Measurements from ENCODE around the gene HAUS1.
"Not testable (repeated sequence)": the region's sequence is repeated elsewhere in the genome, so short reads cannot be mapped to it uniquely, and the experiment has no call there.

The HAUS1 gene

GRCh38 chr18:46110406-46110805 is 6.2 kb downstream of the HAUS1 start:
- FAIRE-seq (no peak), DNase-seq (ENCODE audit: insufficient read length, low spot score) (no peak)
- TF ChIP-seq POLR2A (IDR thresholded peaks at IDR 0.05; ENCODE audit: low read depth, low read length) (no peak), TAF1 (IDR thresholded peaks at IDR 0.05; ENCODE audit: low read depth, low read length) (no peak), POU2F2 (IDR thresholded peaks at IDR 0.05; ENCODE audit: low read depth, low read length) (no peak), PAX5 (IDR thresholded peaks at IDR 0.05; ENCODE audit: insufficient read depth, low read length, severe bottlenecking) (no peak), SPI1 (IDR thresholded peaks at IDR 0.05; ENCODE audit: low read depth, low read length) (no peak), POLR2AphosphoS5 (IDR thresholded peaks at IDR 0.05; ENCODE audit: low read depth, low read length) (no peak)

- TF ChIP-seq PAX5 (IDR thresholded peaks at IDR 0.05; ENCODE audit: insufficient read depth, low read length, severe bottlenecking), result no peak
- no peak for TF ChIP-seq TAF1 (IDR thresholded peaks at IDR 0.05; ENCODE audit: low read depth, low read length)
- TF ChIP-seq POU2F2 (IDR thresholded peaks at IDR 0.05; ENCODE audit: low read depth, low read length), result no peak
- no peak for TF ChIP-seq POLR2AphosphoS5 (IDR thresholded peaks at IDR 0.05; ENCODE audit: low read depth, low read length)
- no peak for TF ChIP-seq POLR2A (IDR thresholded peaks at IDR 0.05; ENCODE audit: low read depth, low read length)
- TF ChIP-seq SPI1 (IDR thresholded peaks at IDR 0.05; ENCODE audit: low read depth, low read length), result no peak
- FAIRE-seq (no peak), DNase-seq (ENCODE audit: insufficient read length, low spot score) (no peak)
These were observed 9.6 kb downstream of the HAUS1 start for GRCh38 chr18:46113751-46114150.

- FAIRE-seq; DNase-seq (ENCODE audit: insufficient read length, low spot score): not testable (repeated sequence)
These were observed 22.4 kb downstream of the HAUS1 start for GRCh38 chr18:46126625-46127024.

- FAIRE-seq (no peak), DNase-seq (ENCODE audit: insufficient read length, low spot score) (no peak)
- TF ChIP-seq POU2F2 (IDR thresholded peaks at IDR 0.05; ENCODE audit: low read depth, low read length), result no peak
- no peak for TF ChIP-seq SPI1 (IDR thresholded peaks at IDR 0.05; ENCODE audit: low read depth, low read length)
- no peak for TF ChIP-seq PAX5 (IDR thresholded peaks at IDR 0.05; ENCODE audit: insufficient read depth, low read length, severe bottlenecking)
- TF ChIP-seq POLR2AphosphoS5 (IDR thresholded peaks at IDR 0.05; ENCODE audit: low read depth, low read length), result no peak
- TF ChIP-seq POLR2A (IDR thresholded peaks at IDR 0.05; ENCODE audit: low read depth, low read length), result no peak
- TF ChIP-seq TAF1 (IDR thresholded peaks at IDR 0.05; ENCODE audit: low read depth, low read length), result no peak
These were observed 25.9 kb downstream of the HAUS1 start for GRCh38 chr18:46130061-46130460.

- not testable (repeated sequence) for DNase-seq (ENCODE audit: insufficient read length, low spot score); FAIRE-seq
These were observed 26.4 kb downstream of the HAUS1 start for GRCh38 chr18:46130549-46130948.

DNA sequence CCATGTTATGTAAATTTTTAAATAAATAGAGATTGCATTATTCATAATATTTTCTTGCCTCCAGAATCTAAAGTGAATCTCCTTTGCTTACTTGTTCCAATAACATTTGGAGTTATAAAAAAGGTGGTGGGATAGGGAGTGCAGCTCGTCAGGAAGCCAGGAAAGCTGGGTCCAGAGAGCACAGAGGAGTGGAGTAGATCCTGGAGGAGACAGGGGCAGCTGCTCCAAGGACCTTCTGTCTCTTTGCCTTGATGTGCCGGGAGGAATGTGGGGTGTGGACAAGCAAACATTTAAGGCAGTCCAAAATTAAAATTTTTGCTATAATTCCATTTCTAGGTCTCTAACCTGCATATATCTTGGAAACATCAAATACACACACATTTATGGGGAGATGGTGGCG is 29.3 kb downstream of the HAUS1 start:
- FAIRE-seq (no peak), DNase-seq (ENCODE audit: insufficient read length, low spot score) (no peak)
- TF ChIP-seq PAX5 (IDR thresholded peaks at IDR 0.05; ENCODE audit: insufficient read depth, low read length, severe bottlenecking), result no peak
- TF ChIP-seq POU2F2 (IDR thresholded peaks at IDR 0.05; ENCODE audit: low read depth, low read length), result no peak
- no peak for TF ChIP-seq SPI1 (IDR thresholded peaks at IDR 0.05; ENCODE audit: low read depth, low read length)
- TF ChIP-seq POLR2AphosphoS5 (IDR thresholded peaks at IDR 0.05; ENCODE audit: low read depth, low read length), result no peak
- no peak for TF ChIP-seq POLR2A (IDR thresholded peaks at IDR 0.05; ENCODE audit: low read depth, low read length)
- TF ChIP-seq TAF1 (IDR thresholded peaks at IDR 0.05; ENCODE audit: low read depth, low read length), result no peak

GRCh38 chr18:46134920-46135675 is 30.9 kb downstream of the HAUS1 start:
- TF ChIP-seq POU2F2 (IDR thresholded peaks at IDR 0.05; ENCODE audit: low read depth, low read length) (no peak), SPI1 (IDR thresholded peaks at IDR 0.05; ENCODE audit: low read depth, low read length) (no peak)
- FAIRE-seq, result no peak
- DNase-seq (ENCODE audit: insufficient read length, low spot score), result no peak

DNA sequence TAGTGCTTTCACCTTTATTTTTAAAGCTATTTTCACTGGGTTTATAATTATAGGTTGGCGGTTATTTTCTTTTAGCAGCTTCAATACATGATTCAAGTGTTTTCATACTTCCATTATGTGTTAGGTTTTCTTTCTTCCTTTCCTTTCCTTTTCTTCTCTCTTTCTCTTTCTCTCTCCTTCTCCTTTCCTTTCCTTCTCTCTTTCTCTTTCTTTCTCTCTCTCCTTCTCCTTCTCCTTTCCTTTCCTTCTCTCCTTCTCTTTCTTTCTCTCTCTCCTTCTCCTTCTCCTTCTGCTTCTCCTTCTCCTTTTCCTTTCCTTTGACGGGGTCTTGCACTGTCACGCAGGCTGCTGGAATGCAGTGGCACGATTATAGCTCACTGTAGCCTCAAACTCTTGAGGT is 36.0 kb downstream of the HAUS1 start:
- DNase-seq (ENCODE audit: insufficient read length, low spot score) (no peak), FAIRE-seq (no peak)
- TF ChIP-seq POLR2AphosphoS5 (IDR thresholded peaks at IDR 0.05; ENCODE audit: low read depth, low read length) (no peak), POU2F2 (IDR thresholded peaks at IDR 0.05; ENCODE audit: low read depth, low read length) (no peak), PAX5 (IDR thresholded peaks at IDR 0.05; ENCODE audit: insufficient read depth, low read length, severe bottlenecking) (no peak), POLR2A (IDR thresholded peaks at IDR 0.05; ENCODE audit: low read depth, low read length) (no peak), TAF1 (IDR thresholded peaks at IDR 0.05; ENCODE audit: low read depth, low read length) (no peak), SPI1 (IDR thresholded peaks at IDR 0.05; ENCODE audit: low read depth, low read length) (no peak)

DNA sequence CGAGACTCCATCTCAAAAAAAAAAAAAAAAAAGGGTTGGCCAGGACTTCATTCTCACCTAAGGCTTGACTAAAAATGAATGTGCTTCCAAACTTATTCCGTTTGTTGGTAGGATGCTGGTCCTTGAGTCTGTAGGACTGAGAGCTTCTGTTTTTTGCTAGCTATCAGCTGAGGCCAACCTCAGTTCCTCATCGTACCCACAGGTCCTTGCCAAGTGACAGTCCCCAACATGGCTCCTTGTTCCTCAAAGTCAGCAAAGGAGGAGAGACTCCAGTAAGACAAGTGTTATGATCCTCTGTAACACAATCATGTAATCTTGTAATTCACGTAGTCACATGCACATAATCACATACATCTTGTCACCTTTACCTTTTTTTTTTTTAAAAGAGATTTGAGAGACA is 37.0 kb downstream of the HAUS1 start:
- TF ChIP-seq POLR2A (IDR thresholded peaks at IDR 0.05; ENCODE audit: low read depth, low read length), result no peak
- no peak for TF ChIP-seq TAF1 (IDR thresholded peaks at IDR 0.05; ENCODE audit: low read depth, low read length)
- no peak for TF ChIP-seq PAX5 (IDR thresholded peaks at IDR 0.05; ENCODE audit: insufficient read depth, low read length, severe bottlenecking)
- TF ChIP-seq SPI1 (IDR thresholded peaks at IDR 0.05; ENCODE audit: low read depth, low read length), result no peak
- no peak for TF ChIP-seq POU2F2 (IDR thresholded peaks at IDR 0.05; ENCODE audit: low read depth, low read length)
- FAIRE-seq (no peak), DNase-seq (ENCODE audit: insufficient read length, low spot score) (no peak)

GRCh38 chr18:46148810-46149209 is 44.6 kb downstream of the HAUS1 start:
- FAIRE-seq (peak; percentile 80), DNase-seq (ENCODE audit: insufficient read length, low spot score) (no peak)
- no peak for TF ChIP-seq TAF1 (IDR thresholded peaks at IDR 0.05; ENCODE audit: low read depth, low read length)
- TF ChIP-seq POU2F2 (IDR thresholded peaks at IDR 0.05; ENCODE audit: low read depth, low read length), result no peak
- no peak for TF ChIP-seq POLR2AphosphoS5 (IDR thresholded peaks at IDR 0.05; ENCODE audit: low read depth, low read length)
- no peak for TF ChIP-seq SPI1 (IDR thresholded peaks at IDR 0.05; ENCODE audit: low read depth, low read length)
- no peak for TF ChIP-seq PAX5 (IDR thresholded peaks at IDR 0.05; ENCODE audit: insufficient read depth, low read length, severe bottlenecking)
- TF ChIP-seq POLR2A (IDR thresholded peaks at IDR 0.05; ENCODE audit: low read depth, low read length), result no peak

Data from GM12891 (cell line).